Umbilical cord (tissue), 2 donors: ENCODE results near the gene RPL27A. TPM values are rescaled to one million over a fixed set of nuclear protein-coding genes. Genes with fewer than 3 reads are reported as not detected.
"Not testable (repeated sequence)": the region's sequence is repeated elsewhere in the genome, so short reads cannot be mapped to it uniquely, and the experiment has no call there.

Experiments used
- DNase-seq: peaks from one replicate; pipeline ENCODE4 v3.0.0-alpha.2; 2015; ENCODE audit warnings: low spot score
- total RNA-seq: library from RNA; depleted of rRNA; stranded (reverse); fragments of >200 nt; gene quantifications from one replicate; pipeline ENCODE4 v1.2.3, GENCODE V29; 2014; ENCODE audit warnings: low replicate concordance; ENCODE audit not compliant: insufficient read depth

RPL27A gene
- 1,726 TPM for total RNA-seq

DNA sequence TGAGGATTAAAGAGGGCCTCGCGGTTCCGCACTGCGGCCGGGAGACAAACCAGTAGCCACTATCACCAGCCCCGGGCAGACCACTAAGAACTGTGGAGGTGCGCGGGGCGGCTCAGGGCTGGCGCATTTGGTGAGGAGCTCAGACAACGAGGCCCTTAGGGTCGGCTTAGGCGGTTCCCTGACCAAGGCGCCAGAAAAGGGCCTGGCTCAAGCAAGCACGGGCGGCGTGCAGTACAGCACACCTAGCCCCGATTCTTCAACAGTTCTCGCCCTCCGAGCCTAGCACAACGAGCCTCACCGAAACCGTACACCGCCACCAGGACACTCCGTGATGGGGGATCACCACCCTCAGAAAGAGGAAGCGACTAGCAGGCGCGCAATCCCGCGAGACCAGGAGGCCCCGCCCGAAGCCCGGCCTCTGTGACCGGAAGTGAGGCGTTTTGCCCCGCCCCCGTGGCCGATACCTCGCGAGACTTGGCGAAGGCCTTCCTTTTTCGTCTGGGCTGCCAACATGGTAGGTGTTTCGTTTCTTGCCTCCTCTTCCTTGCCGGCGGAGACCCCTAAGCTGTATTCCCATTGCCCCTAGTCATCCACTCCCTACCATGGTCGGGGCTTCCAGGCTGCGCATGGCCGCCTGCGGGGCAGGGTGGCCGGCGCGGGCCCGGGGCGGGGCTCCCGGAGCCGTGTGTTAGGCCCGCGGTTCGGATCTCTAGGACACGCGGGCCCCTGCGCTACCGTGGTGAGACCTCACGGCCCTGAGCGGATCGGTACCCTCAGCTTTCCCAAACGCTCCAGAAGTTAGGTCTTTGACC lies at the start of gene RPL27A, which contains the start of gene TRIM66:
Gene RPL27A, plus strand, starts transcription at position 490 of the 812 bp plus-strand sequence. Its CDS starts 22 bp downstream, at position 512.
Gene TRIM66, minus strand, starts transcription at position 363 of the 812 bp plus-strand sequence. CDS start 10,391 bp downstream, outside the sequence.
- DNase-seq = peak; percentile 98

DNA sequence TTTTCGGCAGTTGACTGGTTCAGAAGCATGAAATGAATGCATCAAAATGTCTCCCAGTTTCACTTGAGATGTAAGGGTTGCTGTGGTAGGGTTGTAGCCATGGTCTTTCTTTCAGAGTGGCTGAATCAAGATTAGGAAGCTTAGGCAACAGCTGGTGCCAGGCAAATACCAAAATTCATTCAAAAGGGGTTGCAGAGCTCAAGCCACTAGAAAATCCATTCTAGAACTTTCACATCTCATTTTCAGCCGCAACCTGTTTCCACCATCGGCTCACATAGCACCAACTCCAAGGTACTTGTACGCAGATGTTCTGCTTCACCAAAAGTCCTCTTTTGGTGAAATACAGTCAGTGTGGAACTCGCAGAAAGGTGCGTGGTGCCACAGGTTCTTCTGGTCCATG lies 48.1 kb upstream of the RPL27A start:
- DNase-seq = no peak

GRCh38 chr11:8636127-8636526 lies 46.5 kb upstream of the RPL27A start:
- DNase-seq = no peak

- DNase-seq = no peak
Observed at GRCh38 chr11:8638300-8638699, 44.3 kb upstream of the RPL27A start.

DNA sequence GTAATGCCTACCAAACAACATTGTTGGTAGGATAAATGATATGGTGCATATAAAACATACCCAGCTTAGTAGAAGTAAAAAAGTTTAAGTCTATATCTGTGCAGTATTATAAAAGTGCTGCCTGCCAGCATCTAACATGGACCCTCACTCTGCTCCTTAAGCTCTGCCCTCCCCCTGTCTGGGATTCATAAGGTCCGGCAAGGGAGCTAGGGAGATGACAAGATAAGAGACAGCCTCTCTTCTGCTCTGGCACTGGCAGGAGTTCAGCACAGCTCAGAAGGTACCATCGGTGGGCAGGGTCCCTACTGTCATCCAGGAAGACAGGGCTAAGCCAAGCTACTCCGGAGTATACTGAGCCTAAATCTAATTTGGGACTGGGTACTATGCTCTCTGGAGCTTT lies 42.9 kb upstream of the RPL27A start:
- DNase-seq = no peak

- no peak for DNase-seq
Observed at GRCh38 chr11:8640267-8640906, 42.2 kb upstream of the RPL27A start.

DNA sequence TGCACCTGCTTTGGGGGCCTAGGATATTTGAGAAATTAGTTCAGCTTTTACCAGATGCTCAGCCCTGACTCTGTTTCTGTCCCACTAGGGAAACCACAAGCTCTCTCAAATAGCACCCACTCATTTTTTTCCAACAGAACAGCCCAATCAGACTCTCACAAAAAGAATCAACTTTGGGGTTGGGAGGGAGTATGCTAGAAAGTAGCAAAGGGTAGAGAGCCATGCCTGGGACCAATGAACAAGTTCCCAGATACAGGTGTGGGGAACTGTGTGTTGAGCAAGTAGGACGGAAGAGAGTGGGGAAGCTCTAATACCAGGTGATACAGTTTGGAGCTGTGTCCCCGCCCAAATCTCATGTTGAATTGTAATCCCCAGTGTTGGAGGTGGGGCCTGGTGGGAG lies 41.3 kb upstream of the RPL27A start:
- no peak for DNase-seq

DNA sequence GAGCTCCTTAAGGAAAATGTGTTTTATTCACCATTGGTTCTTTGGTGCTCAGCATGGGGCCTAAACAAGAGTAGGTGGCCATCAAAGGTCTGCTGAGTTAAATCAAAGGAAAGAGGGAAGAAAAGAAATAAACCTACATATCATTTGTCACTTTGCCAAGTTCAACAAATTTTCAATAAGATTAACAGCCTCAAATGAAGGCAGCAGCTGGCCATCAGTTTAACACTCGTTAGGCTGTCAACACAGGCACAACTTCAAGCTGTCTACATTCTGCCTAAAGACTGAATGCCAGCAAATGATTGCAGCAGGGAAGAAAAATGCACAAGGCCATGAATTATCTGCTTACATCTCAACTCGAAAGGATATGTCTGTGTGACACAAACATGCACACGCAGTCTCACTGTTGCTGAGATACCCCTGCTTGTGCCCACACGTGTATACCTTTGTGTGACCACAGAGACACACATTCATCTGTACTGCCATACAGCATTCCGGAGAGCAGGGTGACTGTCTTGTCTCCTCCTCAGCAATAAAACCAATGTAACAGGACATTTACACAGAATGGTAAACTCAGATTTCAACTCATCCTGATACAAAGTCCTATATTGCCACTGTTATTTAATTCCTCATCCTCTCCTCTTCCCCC lies 40.3 kb upstream of the RPL27A start:
- DNase-seq = no peak

GRCh38 chr11:8646873-8647272 lies 35.7 kb upstream of the RPL27A start:
- DNase-seq = no peak

DNA sequence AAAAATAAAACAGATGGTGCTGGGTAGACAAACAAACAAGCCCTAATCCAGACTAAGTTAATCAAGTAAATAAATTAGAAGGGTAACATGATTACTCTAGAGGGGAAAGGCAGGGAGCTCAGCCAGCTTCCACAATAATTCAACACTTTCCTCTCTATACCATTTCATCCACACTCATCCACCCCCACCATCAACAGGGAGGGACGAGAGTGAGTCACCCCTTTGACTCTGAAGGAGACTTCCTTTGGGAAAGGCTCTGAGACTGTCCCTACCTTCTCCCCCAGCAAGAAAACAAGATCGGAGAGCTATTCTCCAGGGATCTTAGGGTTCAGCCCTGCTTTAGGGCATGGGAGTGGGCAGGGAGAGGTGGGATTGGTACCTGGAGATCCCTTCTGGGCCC lies 33.2 kb upstream of the RPL27A start:
- DNase-seq = no peak

- no peak for DNase-seq
Observed at GRCh38 chr11:8650401-8650990, 32.1 kb upstream of the RPL27A start.

DNA sequence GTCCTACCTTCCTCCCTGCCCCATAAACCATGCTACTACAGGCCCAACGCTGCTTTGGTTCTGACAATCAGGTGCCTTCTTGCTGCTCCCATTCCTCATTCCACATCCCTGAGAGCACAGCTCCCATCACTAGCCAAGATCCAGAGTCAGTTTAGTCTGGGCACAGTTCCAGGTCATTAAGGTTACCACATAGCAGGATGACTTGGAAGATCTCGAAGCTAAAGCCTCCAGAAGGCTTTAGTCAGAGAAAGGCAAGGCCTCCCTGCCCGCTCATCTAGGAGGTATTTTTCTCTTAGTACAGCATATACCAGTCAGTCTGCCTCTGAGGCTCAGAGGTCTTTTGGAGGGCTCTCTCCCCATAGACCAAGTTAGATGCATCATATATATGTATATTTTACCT lies 30.5 kb upstream of the RPL27A start:
- DNase-seq = peak; percentile 84

- no peak for DNase-seq
Observed at GRCh38 chr11:8654503-8654902, 28.1 kb upstream of the RPL27A start.

GRCh38 chr11:8656291-8656690 lies 26.3 kb upstream of the RPL27A start:
- DNase-seq = no peak

- no peak for DNase-seq
Observed at GRCh38 chr11:8658321-8659057, 24.1 kb upstream of the RPL27A start.

DNA sequence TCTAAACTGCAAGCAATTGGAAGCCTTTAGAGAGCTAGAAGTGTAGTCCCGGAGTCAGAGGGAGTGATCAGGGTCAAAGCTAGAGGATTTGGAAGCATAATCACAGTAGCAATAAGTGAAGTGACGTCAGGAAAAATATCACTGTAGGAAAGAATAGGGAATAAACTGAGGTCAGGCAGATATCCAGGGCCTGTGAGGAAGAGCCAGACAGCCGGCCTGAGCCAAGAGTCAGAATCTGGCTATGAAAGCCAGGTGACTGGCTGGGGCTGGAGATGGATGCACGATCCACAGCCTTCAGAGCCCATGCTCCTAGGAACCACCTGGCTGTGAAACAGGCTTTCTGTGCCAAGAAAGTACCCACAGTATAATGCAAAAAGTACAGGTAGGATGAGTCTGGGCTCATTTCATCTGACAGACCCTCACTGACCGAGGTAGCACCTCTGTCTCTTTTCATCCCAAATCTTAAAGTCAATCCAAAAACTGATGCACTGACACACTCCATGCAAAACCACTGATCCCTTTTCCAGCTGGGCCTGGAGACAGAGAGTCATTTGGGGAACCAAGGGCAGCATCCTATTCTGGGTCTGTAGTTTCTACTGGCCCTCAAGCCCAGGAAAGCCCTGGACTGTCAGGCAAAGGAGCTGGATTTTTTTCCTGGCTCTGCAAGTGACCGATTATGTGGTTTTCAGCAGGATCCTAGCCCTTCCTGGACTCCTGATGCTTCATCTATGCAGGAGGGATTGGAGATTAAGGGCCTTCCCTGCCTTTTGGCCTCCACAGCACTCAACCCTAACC lies 21.4 kb upstream of the RPL27A start:
- no peak for DNase-seq

DNA sequence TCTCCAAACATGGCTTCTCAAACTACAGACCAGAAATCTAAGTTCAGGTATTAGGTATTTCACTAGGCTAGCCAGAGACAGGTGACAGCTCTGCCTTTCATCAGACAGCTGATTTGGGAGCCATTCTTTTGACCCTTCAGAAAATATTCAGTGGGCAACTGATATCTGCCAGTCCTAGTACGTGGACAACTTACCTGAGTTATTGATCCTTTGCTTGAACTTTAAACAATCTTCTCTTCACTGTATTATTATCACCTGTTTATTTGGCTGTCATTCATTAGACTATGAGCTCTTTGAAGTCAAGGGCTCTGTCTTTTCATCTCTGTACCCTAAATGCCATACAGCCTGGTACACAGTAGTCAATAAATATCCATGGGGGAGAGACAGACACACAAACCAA lies 17.4 kb upstream of the RPL27A start:
- no peak for DNase-seq

DNA sequence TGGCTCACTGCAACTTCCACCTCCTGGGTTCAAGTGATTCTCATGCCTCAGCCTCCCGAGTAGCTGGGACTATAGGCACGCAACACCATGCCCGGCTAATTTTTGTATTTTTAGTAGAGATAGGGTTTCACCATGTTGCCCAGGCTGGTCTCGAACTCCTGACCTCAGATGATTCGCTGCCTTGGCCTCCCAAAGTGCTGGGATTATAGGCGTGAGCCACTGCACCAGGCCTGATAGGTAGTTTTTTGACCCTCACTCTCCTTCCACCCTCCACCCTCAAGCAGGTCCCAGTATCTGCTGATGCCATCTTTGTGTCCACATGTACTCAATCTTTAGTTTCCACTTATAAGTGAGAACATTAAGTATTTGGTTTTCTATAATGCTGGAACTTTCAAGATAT lies 12.5 kb upstream of the RPL27A start:
- DNase-seq = not testable (repeated sequence)

- peak; percentile 98 for DNase-seq
Observed at GRCh38 chr11:8671193-8671612, 11.4 kb upstream of the RPL27A start.

GRCh38 chr11:8671651-8672062 lies 10.9 kb upstream of the RPL27A start:
- no peak for DNase-seq
